H9 (cell line): Measurements from ENCODE around the gene TMEM244. TPM values are rescaled to one million over a fixed set of nuclear protein-coding genes. Genes with fewer than 3 reads are reported as not detected.

ENCODE experiments used
- DNase-seq: peaks from one replicate; pipeline ENCODE4 v3.0.0-alpha.2; 2017
- H2AFZ ChIP-seq: one replicate; pipeline ENCODE4 v1.6.1; 2013; ENCODE audit warnings: mild to moderate bottlenecking, low read length, control low read depth, moderate library complexity
- H2AK5ac ChIP-seq: 2 replicates; pipeline ENCODE4 v1.6.1; 2013; ENCODE audit warnings: low read length, control low read depth, mixed read lengths; ENCODE audit not compliant: insufficient read length
- H2BK120ac ChIP-seq: one replicate; pipeline ENCODE4 v1.6.1; 2013; ENCODE audit warnings: low read depth, mild to moderate bottlenecking, low read length, control low read depth, inconsistent platforms; ENCODE audit not compliant: poor library complexity, severe bottlenecking
- H2BK12ac ChIP-seq: 2 replicates; pipeline ENCODE4 v1.6.1; 2013; ENCODE audit warnings: low read length, control low read depth, mixed read lengths, low read depth; ENCODE audit not compliant: insufficient read length
- H2BK15ac ChIP-seq: 2 replicates; pipeline ENCODE4 v1.6.1; 2013; ENCODE audit warnings: low read depth, low read length, control low read depth
- H2BK20ac ChIP-seq: one replicate; pipeline ENCODE4 v1.6.1; 2013; ENCODE audit warnings: low read depth, mild to moderate bottlenecking, low read length, control low read depth, inconsistent platforms; ENCODE audit not compliant: poor library complexity, severe bottlenecking
- H2BK5ac ChIP-seq: 2 replicates; pipeline ENCODE4 v1.6.1; 2013; ENCODE audit warnings: low read length, control low read depth, mixed read lengths; ENCODE audit not compliant: insufficient read length
- H3K14ac ChIP-seq: 2 replicates; pipeline ENCODE4 v1.6.1; 2013; ENCODE audit warnings: low read length, control low read depth; ENCODE audit not compliant: insufficient read depth
- H3K18ac ChIP-seq: 2 replicates; pipeline ENCODE4 v1.6.1; 2013; ENCODE audit warnings: low read depth, mild to moderate bottlenecking, mixed read lengths, low read length, control low read depth; ENCODE audit not compliant: insufficient read length
- H3K23ac ChIP-seq: 2 replicates; pipeline ENCODE4 v1.6.1; 2013; ENCODE audit warnings: low read length, control low read depth, mixed read lengths, low read depth; ENCODE audit not compliant: insufficient read length
- H3K23me2 ChIP-seq: 2 replicates; pipeline ENCODE4 v1.6.1; 2013; ENCODE audit warnings: low read depth, mild to moderate bottlenecking, mixed read lengths, low read length, control low read depth; ENCODE audit not compliant: insufficient read length, poor library complexity, severe bottlenecking
- H3K27ac ChIP-seq: 2 replicates; pipeline ENCODE4 v1.5.1; 2013; ENCODE audit warnings: low read length, control low read depth, mixed read lengths, low read depth; ENCODE audit not compliant: insufficient read length
- H3K27me3 ChIP-seq: 2 replicates; pipeline ENCODE4 v1.6.1; 2013; ENCODE audit warnings: low read length, control low read depth, inconsistent platforms; ENCODE audit not compliant: insufficient read depth
- H3K4ac ChIP-seq: 2 replicates; pipeline ENCODE4 v1.6.1; 2013; ENCODE audit warnings: low read depth, mild to moderate bottlenecking, control low read depth, inconsistent platforms, low read length, moderate library complexity
- H3K4me1 ChIP-seq: 2 replicates; pipeline ENCODE4 v1.6.1; 2013; ENCODE audit warnings: low read length, control low read depth, inconsistent platforms; ENCODE audit not compliant: insufficient read depth
- H3K4me2 ChIP-seq: 2 replicates; pipeline ENCODE4 v1.6.1; 2013; ENCODE audit warnings: low read length, control low read depth, mixed read lengths; ENCODE audit not compliant: insufficient read length, insufficient read depth
- H3K56ac ChIP-seq: 2 replicates; pipeline ENCODE4 v1.6.1; 2013; ENCODE audit warnings: low read depth, mild to moderate bottlenecking, mixed read lengths, low read length, control low read depth; ENCODE audit not compliant: insufficient read length
- H3K79me1 ChIP-seq: 2 replicates; pipeline ENCODE4 v1.6.1; 2013; ENCODE audit warnings: low read depth, mild to moderate bottlenecking, moderate library complexity, low read length, control low read depth, inconsistent platforms; ENCODE audit not compliant: insufficient read depth, poor library complexity, severe bottlenecking
- H3K79me2 ChIP-seq: 2 replicates; pipeline ENCODE4 v1.6.1; 2013; ENCODE audit warnings: low read length, control low read depth, inconsistent platforms; ENCODE audit not compliant: insufficient read depth
- H3K9ac ChIP-seq: 2 replicates; pipeline ENCODE4 v1.6.1; 2013; ENCODE audit warnings: low read length, control low read depth, mixed read lengths; ENCODE audit not compliant: insufficient read length; ENCODE audit errors: extremely low read depth
- H3K9me3 ChIP-seq: one replicate; pipeline ENCODE4 v1.6.1; 2013; ENCODE audit warnings: low read depth, low read length, inconsistent platforms; ENCODE audit not compliant: control insufficient read depth
- H3T11ph ChIP-seq: one replicate; pipeline ENCODE4 v1.6.1; 2013; ENCODE audit warnings: mild to moderate bottlenecking, low read length, control low read depth, inconsistent platforms
- H4K20me1 ChIP-seq: one replicate; pipeline ENCODE4 v1.6.1; 2013; ENCODE audit not compliant: control insufficient read depth, insufficient read length, insufficient read depth
- H4K5ac ChIP-seq: 2 replicates; pipeline ENCODE4 v1.6.1; 2013; ENCODE audit warnings: low read depth, mild to moderate bottlenecking, mixed read lengths, low read length, control low read depth; ENCODE audit not compliant: insufficient read length
- H4K8ac ChIP-seq: replicated peaks from 2 replicates; pipeline ENCODE4 v1.6.1; 2013; ENCODE audit warnings: low read length, control low read depth, mixed read lengths, low read depth; ENCODE audit not compliant: insufficient read length
- H4K91ac ChIP-seq: 2 replicates; pipeline ENCODE4 v1.6.1; 2013; ENCODE audit warnings: low read depth, mild to moderate bottlenecking, moderate library complexity, mixed read lengths, low read length, control low read depth; ENCODE audit not compliant: insufficient read length
- H3K27ac Mint-ChIP-seq, 3 experiments: 2 replicates in 2 of 3; 3 replicates in 1 of 3; pipeline ENCODE4 v1.8.0; 2020 to 2021; ENCODE audit warnings: mixed read lengths in 3 of 3, mild to moderate bottlenecking in 1 of 3, moderate library complexity in 1 of 3
- H3K27me3 Mint-ChIP-seq: 2 replicates; pipeline ENCODE4 v1.8.0; 2021; ENCODE audit warnings: low read depth, mild to moderate bottlenecking, moderate library complexity, mixed read lengths
- H3K36me3 Mint-ChIP-seq, 3 experiments: 2 replicates in 2 of 3; 3 replicates in 1 of 3; pipeline ENCODE4 v1.8.0; 2020 to 2021; ENCODE audit warnings: low read depth in 3 of 3, mixed read lengths in 3 of 3; ENCODE audit not compliant: insufficient read depth in 1 of 3
- H3K4me1 Mint-ChIP-seq, 2 experiments: 2 replicates each; pipeline ENCODE4 v1.8.0; 2020; ENCODE audit warnings: mixed read lengths in 2 of 2
- H3K4me3 Mint-ChIP-seq, 2 experiments: 2 replicates in 1 of 2; 3 replicates in 1 of 2; pipeline ENCODE4 v1.8.0; 2020 to 2021; ENCODE audit warnings: mild to moderate bottlenecking in 2 of 2, mixed read lengths in 2 of 2, moderate library complexity in 1 of 2
- H3K9me3 Mint-ChIP-seq, 2 experiments: 2 replicates in 1 of 2; 3 replicates in 1 of 2; pipeline ENCODE4 v1.8.0; 2020; ENCODE audit warnings: mild to moderate bottlenecking in 2 of 2, mixed read lengths in 2 of 2, moderate library complexity in 1 of 2
- CTCF ChIP-seq: fragments of 200-600 bp; sonication (generic); conservative IDR thresholded peaks from 3 replicates; pipeline ENCODE4 v1.8.0; 2021; ENCODE audit warnings: antibody characterized with exemption, mild to moderate bottlenecking
- total RNA-seq: library from RNA; stranded (reverse); gene quantifications from 2 replicates; pipeline ENCODE4 v1.2.1, GENCODE V29; 2021

The TMEM244 gene
- total RNA-seq, 1 experiment from 2014 or later = not detected

- peaks cover 0 to 8% of the 10 kb centered on the region in 2 experiments; a peak in 1 of 4 replicates for H3K4me1 Mint-ChIP-seq
- Histone ChIP-seq H4K8ac (no peak overlapping the region), H3K56ac (no peak overlapping the region), H3K79me2 (no peaks in the 10 kb centered on the region), H2BK120ac (no peak overlapping the region), H3K4me2 (no peak overlapping the region), H3K4ac (no peak overlapping the region), H2BK15ac (no peak overlapping the region), H3K18ac (no peak overlapping the region), H3K14ac (no peak overlapping the region), H2AK5ac (no peak overlapping the region), H3K27me3 (no peaks in the 10 kb centered on the region), H3K9me3 (no peaks in the 10 kb centered on the region), H2BK20ac (no peak overlapping the region), H3K27ac (no peak overlapping the region), H2BK12ac (no peak overlapping the region), H4K5ac (no peak overlapping the region), H3K23ac (no peak overlapping the region), H3T11ph (no peak overlapping the region), H4K91ac (no peak overlapping the region), H3K4me1 (no peaks in the 10 kb centered on the region), H3K23me2 (no peaks in the 10 kb centered on the region), H2BK5ac (no peak overlapping the region), H4K20me1 (no peaks in the 10 kb centered on the region), H2AFZ (no peak overlapping the region), H3K79me1 (no peaks in the 10 kb centered on the region), H3K9ac (no peak overlapping the region)
- no peaks in the 10 kb centered on the region for H3K9me3 Mint-ChIP-seq
- H3K36me3 Mint-ChIP-seq = no peaks in the 10 kb centered on the region
- TF ChIP-seq CTCF = no peak
- no peaks in the 10 kb centered on the region for H3K27me3 Mint-ChIP-seq
- DNase-seq = no peak
- no peak overlapping the region for H3K4me3 Mint-ChIP-seq
- no peak overlapping the region for H3K27ac Mint-ChIP-seq
Measured at GRCh38 chr6:129903082-129903481, 42.0 kb upstream of the TMEM244 start.
